CD4-positive, alpha-beta T cell (primary cell): ENCODE data around the gene PDF. TPM values are rescaled to one million over a fixed set of nuclear protein-coding genes. Genes with fewer than 3 reads are reported as not detected.

Source experiments
- ATAC-seq: fragments of 200-7000 bp; cut with Tn5 transposase; one replicate; pipeline ENCODE4 v1.10.0; 2022; ENCODE audit warnings: mild to moderate bottlenecking; ENCODE audit not compliant: poor library complexity
- CTCF ChIA-PET: fragments of 350-600 bp; sonication (Branson Sonifier 250); formaldehyde crosslinking; loops from one replicate; lab custom pipeline; 2021; ENCODE audit warnings: antibody characterized with exemption, inconsistent platforms; lab: Charles Lee
- POLR2A ChIA-PET: fragments of 350-600 bp; sonication (Branson Sonifier 250); formaldehyde crosslinking; loops from one replicate; lab custom pipeline; 2021; ENCODE audit warnings: antibody characterized with exemption, inconsistent platforms; lab: Charles Lee
- DNase-seq, 14 experiments: peaks; one replicate each; pipeline ENCODE4 v3.0.0-alpha.2; 2013 to 2020; ENCODE audit warnings: mixed read lengths in 2 of 14
- H3K27ac ChIP-seq, 2 donors: one replicate each; pipeline versions ENCODE4 v1.5.1 to v1.7.0; 2013; ENCODE audit warnings: low read length in 2 of 2, low read depth in 1 of 2, mild to moderate bottlenecking in 1 of 2
- H3K27me3 ChIP-seq, 2 experiments: 1 replicate in 1 of 2; 2 replicates in 1 of 2; pipeline versions ENCODE4 v1.6.1 to v1.7.0; 2013; ENCODE audit warnings: low read length in 2 of 2, control low read depth in 1 of 2, mild to moderate bottlenecking in 1 of 2, moderate library complexity in 1 of 2; ENCODE audit not compliant: insufficient read depth in 2 of 2, control insufficient read depth in 1 of 2
- H3K36me3 ChIP-seq: one replicate; pipeline ENCODE4 v1.6.1; 2013; ENCODE audit warnings: low read length, control low read depth; ENCODE audit not compliant: insufficient read depth
- H3K4me1 ChIP-seq: one replicate; pipeline ENCODE4 v1.6.1; 2013; ENCODE audit warnings: low read length, control low read depth; ENCODE audit not compliant: insufficient read depth
- H3K4me3 ChIP-seq: one replicate; pipeline ENCODE4 v1.5.1; 2013; ENCODE audit warnings: mild to moderate bottlenecking, low read length, moderate library complexity
- H3K9me3 ChIP-seq, 2 experiments: 1 replicate in 1 of 2; 2 replicates in 1 of 2; pipeline versions ENCODE4 v1.6.1 to v1.7.0; 2013; ENCODE audit warnings: low read length in 2 of 2, mild to moderate bottlenecking in 2 of 2, control low read depth in 1 of 2, moderate library complexity in 1 of 2; ENCODE audit not compliant: control insufficient read depth in 1 of 2, insufficient read depth in 1 of 2
- H3K27ac Mint-ChIP-seq: one replicate; pipeline ENCODE4 v1.8.0; 2020; ENCODE audit warnings: mixed read lengths
- H3K27me3 Mint-ChIP-seq: one replicate; pipeline ENCODE4 v1.8.0; 2021; ENCODE audit warnings: mixed read lengths
- H3K36me3 Mint-ChIP-seq: one replicate; pipeline ENCODE4 v1.8.0; 2021; ENCODE audit warnings: low read depth, mixed read lengths
- H3K4me1 Mint-ChIP-seq: one replicate; pipeline ENCODE4 v1.8.0; 2021; ENCODE audit warnings: low read depth, mixed read lengths
- H3K4me3 Mint-ChIP-seq: one replicate; pipeline ENCODE4 v1.8.0; 2020; ENCODE audit warnings: mild to moderate bottlenecking, mixed read lengths
- H3K9me3 Mint-ChIP-seq: one replicate; pipeline ENCODE4 v1.8.0; 2020; ENCODE audit warnings: mixed read lengths
- CTCF ChIP-seq: fragments of 200-600 bp; IDR thresholded peaks from one replicate; pipeline ENCODE4 v1.8.0; 2022; ENCODE audit warnings: antibody characterized with exemption, mild to moderate bottlenecking
- intact Hi-C, 2 experiments: fragments of 100-400 bp; cut with DNase I in 1 of 2; cut with micrococcal nuclease in 1 of 2; formaldehyde crosslinking; loops; one replicate each; pipeline versions ENCODE4 v1.15.1 to v1.9.0; 2023 to 2025; cut with DNase I, micrococcal nuclease
- total RNA-seq, 174 experiments: library from RNA in 2 of 174; stranded (reverse) in 2 of 174; gene quantifications; one replicate each; pipeline ENCODE4 v1.2.3 and lab custom pipeline; 2021 to 2026

The PDF gene
- total RNA-seq, 2 experiments from 2014 or later = 2.8 to 2.9 TPM

- H3K4me1 ChIP-seq = peaks cover 8% of the 10 kb centered on the region
- H3K4me1 Mint-ChIP-seq = peaks cover 9% of the 10 kb centered on the region
- peaks cover 92% of the 10 kb centered on the region for H3K36me3 ChIP-seq
- ChIA-PET POLR2A (no interaction called here), CTCF (no interaction called here)
- no peaks in the 10 kb centered on the region for H3K27me3 Mint-ChIP-seq
- H3K4me3 Mint-ChIP-seq = no peak overlapping the region
- no peak overlapping the region for H3K27ac Mint-ChIP-seq
- ATAC-seq = no peak
- no peak for DNase-seq
- TF ChIP-seq CTCF = no peak
- H3K27me3 ChIP-seq = no peaks in the 10 kb centered on the region
- peaks cover 76% of the 10 kb centered on the region for H3K36me3 Mint-ChIP-seq
- intact Hi-C loops = no loop called here
- no peaks in the 10 kb centered on the region for H3K9me3 ChIP-seq
- no peak overlapping the region for H3K4me3 ChIP-seq
- H3K27ac ChIP-seq = no peak overlapping the region
- H3K9me3 Mint-ChIP-seq = no peaks in the 10 kb centered on the region
Measured at GRCh38 chr16:69318911-69319289, 11.5 kb downstream of the PDF start.

- intact Hi-C loops = no loop called here
- no peak overlapping the region for H3K4me3 ChIP-seq
- H3K27ac Mint-ChIP-seq = no peak overlapping the region
- peaks cover 14% of the 10 kb centered on the region for H3K4me1 Mint-ChIP-seq
- H3K36me3 Mint-ChIP-seq = peaks cover 79% of the 10 kb centered on the region
- H3K27me3 Mint-ChIP-seq = no peaks in the 10 kb centered on the region
- no peak for DNase-seq
- peaks cover 13% of the 10 kb centered on the region for H3K4me1 ChIP-seq
- ATAC-seq = no peak
- H3K4me3 Mint-ChIP-seq = no peak overlapping the region
- ChIA-PET CTCF (no interaction called here), POLR2A (no interaction called here)
- no peak overlapping the region for H3K27ac ChIP-seq
- no peaks in the 10 kb centered on the region for H3K27me3 ChIP-seq
- no peaks in the 10 kb centered on the region for H3K9me3 ChIP-seq
- H3K9me3 Mint-ChIP-seq = no peaks in the 10 kb centered on the region
- TF ChIP-seq CTCF = no peak
- H3K36me3 ChIP-seq = peaks cover 90% of the 10 kb centered on the region
Measured at GRCh38 chr16:69318177-69318910, 12.0 kb downstream of the PDF start.

GRCh38 chr16:69316595-69317034 is 13.8 kb downstream of the PDF start:
- intact Hi-C loops = no loop called here
- peaks cover 30% of the 10 kb centered on the region for H3K4me1 ChIP-seq
- ChIA-PET CTCF (no interaction called here), POLR2A (interaction anchor here (2.3 kb wide), 1 partner anchor 13 kb away, joined by 8 read pairs; the partner anchor contains the start of gene PDF)
- H3K9me3 ChIP-seq = no peaks in the 10 kb centered on the region
- peaks cover 78% of the 10 kb centered on the region for H3K36me3 ChIP-seq
- Mint-ChIP-seq H3K4me3 (no peak overlapping the region), H3K9me3 (no peaks in the 10 kb centered on the region), H3K4me1 (peaks cover 26% of the 10 kb centered on the region), H3K36me3 (peaks cover 72% of the 10 kb centered on the region), H3K27me3 (no peaks in the 10 kb centered on the region), H3K27ac (no peak overlapping the region)
- H3K4me3 ChIP-seq = no peak overlapping the region
- no peak for TF ChIP-seq CTCF
- DNase-seq = no peak
- no peak for ATAC-seq
- no peak overlapping the region for H3K27ac ChIP-seq
- H3K27me3 ChIP-seq = no peaks in the 10 kb centered on the region
